IPS-18a (cell line): ENCODE measurements around the gene HSD11B2.
"Not testable (repeated sequence)": the region's sequence is repeated elsewhere in the genome, so short reads cannot be mapped to it uniquely, and the experiment has no call there.

ENCODE experiments used
- H3K27ac ChIP-seq: one replicate; pipeline ENCODE4 v1.5.1; 2013; ENCODE audit warnings: low read length
- H3K27me3 ChIP-seq: one replicate; pipeline ENCODE4 v1.6.1; 2013; ENCODE audit warnings: mild to moderate bottlenecking, low read length; ENCODE audit not compliant: control insufficient read depth, insufficient read depth
- H3K36me3 ChIP-seq: one replicate; pipeline ENCODE4 v1.6.1; 2013; ENCODE audit warnings: low read depth, low read length; ENCODE audit not compliant: control insufficient read depth
- H3K4me1 ChIP-seq: one replicate; pipeline ENCODE4 v1.6.1; 2013; ENCODE audit warnings: low read depth, low read length; ENCODE audit not compliant: control insufficient read depth
- H3K4me3 ChIP-seq: one replicate; pipeline ENCODE4 v1.5.1; 2013; ENCODE audit warnings: low read length
- H3K9ac ChIP-seq: one replicate; pipeline ENCODE4 v1.6.1; 2013; ENCODE audit warnings: mild to moderate bottlenecking, low read length, moderate library complexity
- H3K9me3 ChIP-seq: one replicate; pipeline ENCODE4 v1.6.1; 2013; ENCODE audit warnings: low read depth, low read length; ENCODE audit not compliant: control insufficient read depth

The HSD11B2 gene

GRCh38 chr16:67409631-67410030 is 21.3 kb upstream of the HSD11B2 start:
- Histone ChIP-seq H3K27ac (no peak overlapping the region), H3K4me3 (no peak overlapping the region)

GRCh38 chr16:67411339-67411738 is 19.6 kb upstream of the HSD11B2 start:
- H3K9ac ChIP-seq = no peak overlapping the region
- no peaks in the 10 kb centered on the region for H3K9me3 ChIP-seq
- H3K4me1 ChIP-seq = peaks cover 19% of the 10 kb centered on the region
- H3K27me3 ChIP-seq = no peaks in the 10 kb centered on the region
- no peaks in the 10 kb centered on the region for H3K36me3 ChIP-seq
- H3K27ac ChIP-seq = no peak overlapping the region
- no peak overlapping the region for H3K4me3 ChIP-seq

More at GRCh38 chr16:67409631-67410030, 21.3 kb upstream of the HSD11B2 start:
- no peaks in the 10 kb centered on the region for H3K9me3 ChIP-seq
- no peaks in the 10 kb centered on the region for H3K36me3 ChIP-seq
- H3K4me1 ChIP-seq = peaks cover 15% of the 10 kb centered on the region
- no peaks in the 10 kb centered on the region for H3K27me3 ChIP-seq
- H3K9ac ChIP-seq = no peak overlapping the region

GRCh38 chr16:67412294-67412693 is 18.6 kb upstream of the HSD11B2 start:
- H3K9me3 ChIP-seq = no peaks in the 10 kb centered on the region
- no peak overlapping the region for H3K27ac ChIP-seq
- peaks cover 21% of the 10 kb centered on the region for H3K4me1 ChIP-seq
- no peaks in the 10 kb centered on the region for H3K36me3 ChIP-seq
- H3K27me3 ChIP-seq = no peaks in the 10 kb centered on the region
- H3K9ac ChIP-seq = no peak overlapping the region
- H3K4me3 ChIP-seq = no peak overlapping the region

- no peak overlapping the region for H3K27ac ChIP-seq
- no peaks in the 10 kb centered on the region for H3K9me3 ChIP-seq
- H3K4me1 ChIP-seq = peaks cover 16% of the 10 kb centered on the region
- no peaks in the 10 kb centered on the region for H3K27me3 ChIP-seq
- H3K4me3 ChIP-seq = no peak overlapping the region
- no peaks in the 10 kb centered on the region for H3K36me3 ChIP-seq
- no peak overlapping the region for H3K9ac ChIP-seq
Measured at GRCh38 chr16:67413978-67414911, 16.7 kb upstream of the HSD11B2 start.

GRCh38 chr16:67415421-67415820 is 15.5 kb upstream of the HSD11B2 start:
- peak overlapping the region; percentile 61 for H3K9ac ChIP-seq
- not testable (repeated sequence) for H3K36me3 ChIP-seq, H3K27ac ChIP-seq, H3K9me3 ChIP-seq, H3K27me3 ChIP-seq
- H3K4me3 ChIP-seq = peak overlapping the region; percentile 69
- H3K4me1 ChIP-seq = peaks cover 17% of the 10 kb centered on the region

- H3K27me3 ChIP-seq = no peaks in the 10 kb centered on the region
- no peaks in the 10 kb centered on the region for H3K36me3 ChIP-seq
- H3K4me1 ChIP-seq = peaks cover 17% of the 10 kb centered on the region
- peak within 1 kb of the TSS; percentile 69 for H3K4me3 ChIP-seq
- no peak within 1 kb of the TSS for H3K27ac ChIP-seq
- no peaks in the 10 kb centered on the region for H3K9me3 ChIP-seq
- peak within 1 kb of the TSS; percentile 61 for H3K9ac ChIP-seq
Measured at GRCh38 chr16:67415872-67416793, 14.8 kb upstream of the HSD11B2 start, which contains the start of gene ZDHHC1. ZDHHC1 (minus strand) TSS chr16:67416477; CDS start chr16:67407775, 8,702 bp downstream.

GRCh38 chr16:67417333-67418061 is 13.4 kb upstream of the HSD11B2 start:
- H3K9me3 ChIP-seq = no peaks in the 10 kb centered on the region
- no peaks in the 10 kb centered on the region for H3K36me3 ChIP-seq
- no peaks in the 10 kb centered on the region for H3K27me3 ChIP-seq
- no peak overlapping the region for H3K4me3 ChIP-seq
- H3K9ac ChIP-seq = no peak overlapping the region
- peaks cover 20% of the 10 kb centered on the region for H3K4me1 ChIP-seq
- H3K27ac ChIP-seq = no peak overlapping the region

GRCh38 chr16:67419502-67419901 is 11.4 kb upstream of the HSD11B2 start:
- Histone ChIP-seq H3K4me1 (peaks cover 30% of the 10 kb centered on the region), H3K36me3 (no peaks in the 10 kb centered on the region), H3K9me3 (no peaks in the 10 kb centered on the region), H3K9ac (no peak overlapping the region), H3K27ac (no peak overlapping the region), H3K4me3 (no peak overlapping the region), H3K27me3 (no peaks in the 10 kb centered on the region)

GRCh38 chr16:67419931-67420330 is 11.0 kb upstream of the HSD11B2 start:
- no peaks in the 10 kb centered on the region for H3K27me3 ChIP-seq
- H3K9ac ChIP-seq = no peak overlapping the region
- no peak overlapping the region for H3K4me3 ChIP-seq
- no peaks in the 10 kb centered on the region for H3K9me3 ChIP-seq
- H3K27ac ChIP-seq = no peak overlapping the region
- peaks cover 32% of the 10 kb centered on the region for H3K4me1 ChIP-seq
- H3K36me3 ChIP-seq = no peaks in the 10 kb centered on the region

GRCh38 chr16:67421030-67421429 is 9.9 kb upstream of the HSD11B2 start:
- Histone ChIP-seq H3K36me3 (no peaks in the 10 kb centered on the region), H3K27ac (no peak overlapping the region), H3K4me3 (no peak overlapping the region), H3K4me1 (peaks cover 40% of the 10 kb centered on the region), H3K9ac (no peak overlapping the region), H3K9me3 (no peaks in the 10 kb centered on the region), H3K27me3 (no peaks in the 10 kb centered on the region)

GRCh38 chr16:67423015-67423414 is 7.9 kb upstream of the HSD11B2 start:
- Histone ChIP-seq H3K4me1 (peaks cover 38% of the 10 kb centered on the region), H3K36me3 (no peaks in the 10 kb centered on the region), H3K4me3 (no peak overlapping the region), H3K9me3 (no peaks in the 10 kb centered on the region), H3K27ac (no peak overlapping the region), H3K9ac (no peak overlapping the region), H3K27me3 (no peaks in the 10 kb centered on the region)
